H9 (cell line): ENCODE measurements around the gene C17orf75. TPM values are rescaled to one million over a fixed set of nuclear protein-coding genes. Genes with fewer than 3 reads are reported as not detected.

ENCODE experiments used
- DNase-seq: peaks from one replicate; pipeline ENCODE4 v3.0.0-alpha.2; 2017
- H2AFZ ChIP-seq: one replicate; pipeline ENCODE4 v1.6.1; 2013; ENCODE audit warnings: mild to moderate bottlenecking, low read length, control low read depth, moderate library complexity
- H2AK5ac ChIP-seq: 2 replicates; pipeline ENCODE4 v1.6.1; 2013; ENCODE audit warnings: low read length, control low read depth, mixed read lengths; ENCODE audit not compliant: insufficient read length
- H2BK120ac ChIP-seq: one replicate; pipeline ENCODE4 v1.6.1; 2013; ENCODE audit warnings: low read depth, mild to moderate bottlenecking, low read length, control low read depth, inconsistent platforms; ENCODE audit not compliant: poor library complexity, severe bottlenecking
- H2BK12ac ChIP-seq: 2 replicates; pipeline ENCODE4 v1.6.1; 2013; ENCODE audit warnings: low read length, control low read depth, mixed read lengths, low read depth; ENCODE audit not compliant: insufficient read length
- H2BK15ac ChIP-seq: 2 replicates; pipeline ENCODE4 v1.6.1; 2013; ENCODE audit warnings: low read depth, low read length, control low read depth
- H2BK20ac ChIP-seq: one replicate; pipeline ENCODE4 v1.6.1; 2013; ENCODE audit warnings: low read depth, mild to moderate bottlenecking, low read length, control low read depth, inconsistent platforms; ENCODE audit not compliant: poor library complexity, severe bottlenecking
- H2BK5ac ChIP-seq: 2 replicates; pipeline ENCODE4 v1.6.1; 2013; ENCODE audit warnings: low read length, control low read depth, mixed read lengths; ENCODE audit not compliant: insufficient read length
- H3K14ac ChIP-seq: 2 replicates; pipeline ENCODE4 v1.6.1; 2013; ENCODE audit warnings: low read length, control low read depth; ENCODE audit not compliant: insufficient read depth
- H3K18ac ChIP-seq: 2 replicates; pipeline ENCODE4 v1.6.1; 2013; ENCODE audit warnings: low read depth, mild to moderate bottlenecking, mixed read lengths, low read length, control low read depth; ENCODE audit not compliant: insufficient read length
- H3K23ac ChIP-seq: 2 replicates; pipeline ENCODE4 v1.6.1; 2013; ENCODE audit warnings: low read length, control low read depth, mixed read lengths, low read depth; ENCODE audit not compliant: insufficient read length
- H3K23me2 ChIP-seq: 2 replicates; pipeline ENCODE4 v1.6.1; 2013; ENCODE audit warnings: low read depth, mild to moderate bottlenecking, mixed read lengths, low read length, control low read depth; ENCODE audit not compliant: insufficient read length, poor library complexity, severe bottlenecking
- H3K27ac ChIP-seq: 2 replicates; pipeline ENCODE4 v1.5.1; 2013; ENCODE audit warnings: low read length, control low read depth, mixed read lengths, low read depth; ENCODE audit not compliant: insufficient read length
- H3K27me3 ChIP-seq: 2 replicates; pipeline ENCODE4 v1.6.1; 2013; ENCODE audit warnings: low read length, control low read depth, inconsistent platforms; ENCODE audit not compliant: insufficient read depth
- H3K4ac ChIP-seq: 2 replicates; pipeline ENCODE4 v1.6.1; 2013; ENCODE audit warnings: low read depth, mild to moderate bottlenecking, control low read depth, inconsistent platforms, low read length, moderate library complexity
- H3K4me1 ChIP-seq: 2 replicates; pipeline ENCODE4 v1.6.1; 2013; ENCODE audit warnings: low read length, control low read depth, inconsistent platforms; ENCODE audit not compliant: insufficient read depth
- H3K4me2 ChIP-seq: 2 replicates; pipeline ENCODE4 v1.6.1; 2013; ENCODE audit warnings: low read length, control low read depth, mixed read lengths; ENCODE audit not compliant: insufficient read length, insufficient read depth
- H3K56ac ChIP-seq: 2 replicates; pipeline ENCODE4 v1.6.1; 2013; ENCODE audit warnings: low read depth, mild to moderate bottlenecking, mixed read lengths, low read length, control low read depth; ENCODE audit not compliant: insufficient read length
- H3K79me1 ChIP-seq: 2 replicates; pipeline ENCODE4 v1.6.1; 2013; ENCODE audit warnings: low read depth, mild to moderate bottlenecking, moderate library complexity, low read length, control low read depth, inconsistent platforms; ENCODE audit not compliant: insufficient read depth, poor library complexity, severe bottlenecking
- H3K79me2 ChIP-seq: 2 replicates; pipeline ENCODE4 v1.6.1; 2013; ENCODE audit warnings: low read length, control low read depth, inconsistent platforms; ENCODE audit not compliant: insufficient read depth
- H3K9ac ChIP-seq: 2 replicates; pipeline ENCODE4 v1.6.1; 2013; ENCODE audit warnings: low read length, control low read depth, mixed read lengths; ENCODE audit not compliant: insufficient read length; ENCODE audit errors: extremely low read depth
- H3K9me3 ChIP-seq: one replicate; pipeline ENCODE4 v1.6.1; 2013; ENCODE audit warnings: low read depth, low read length, inconsistent platforms; ENCODE audit not compliant: control insufficient read depth
- H3T11ph ChIP-seq: one replicate; pipeline ENCODE4 v1.6.1; 2013; ENCODE audit warnings: mild to moderate bottlenecking, low read length, control low read depth, inconsistent platforms
- H4K20me1 ChIP-seq: one replicate; pipeline ENCODE4 v1.6.1; 2013; ENCODE audit not compliant: control insufficient read depth, insufficient read length, insufficient read depth
- H4K5ac ChIP-seq: 2 replicates; pipeline ENCODE4 v1.6.1; 2013; ENCODE audit warnings: low read depth, mild to moderate bottlenecking, mixed read lengths, low read length, control low read depth; ENCODE audit not compliant: insufficient read length
- H4K8ac ChIP-seq: replicated peaks from 2 replicates; pipeline ENCODE4 v1.6.1; 2013; ENCODE audit warnings: low read length, control low read depth, mixed read lengths, low read depth; ENCODE audit not compliant: insufficient read length
- H4K91ac ChIP-seq: 2 replicates; pipeline ENCODE4 v1.6.1; 2013; ENCODE audit warnings: low read depth, mild to moderate bottlenecking, moderate library complexity, mixed read lengths, low read length, control low read depth; ENCODE audit not compliant: insufficient read length
- H3K27ac Mint-ChIP-seq, 3 experiments: 2 replicates in 2 of 3; 3 replicates in 1 of 3; pipeline ENCODE4 v1.8.0; 2020 to 2021; ENCODE audit warnings: mixed read lengths in 3 of 3, mild to moderate bottlenecking in 1 of 3, moderate library complexity in 1 of 3
- H3K27me3 Mint-ChIP-seq: 2 replicates; pipeline ENCODE4 v1.8.0; 2021; ENCODE audit warnings: low read depth, mild to moderate bottlenecking, moderate library complexity, mixed read lengths
- H3K36me3 Mint-ChIP-seq, 3 experiments: 2 replicates in 2 of 3; 3 replicates in 1 of 3; pipeline ENCODE4 v1.8.0; 2020 to 2021; ENCODE audit warnings: low read depth in 3 of 3, mixed read lengths in 3 of 3; ENCODE audit not compliant: insufficient read depth in 1 of 3
- H3K4me1 Mint-ChIP-seq, 2 experiments: 2 replicates each; pipeline ENCODE4 v1.8.0; 2020; ENCODE audit warnings: mixed read lengths in 2 of 2
- H3K4me3 Mint-ChIP-seq, 2 experiments: 2 replicates in 1 of 2; 3 replicates in 1 of 2; pipeline ENCODE4 v1.8.0; 2020 to 2021; ENCODE audit warnings: mild to moderate bottlenecking in 2 of 2, mixed read lengths in 2 of 2, moderate library complexity in 1 of 2
- H3K9me3 Mint-ChIP-seq, 2 experiments: 2 replicates in 1 of 2; 3 replicates in 1 of 2; pipeline ENCODE4 v1.8.0; 2020; ENCODE audit warnings: mild to moderate bottlenecking in 2 of 2, mixed read lengths in 2 of 2, moderate library complexity in 1 of 2
- CTCF ChIP-seq: fragments of 200-600 bp; sonication (generic); conservative IDR thresholded peaks from 3 replicates; pipeline ENCODE4 v1.8.0; 2021; ENCODE audit warnings: antibody characterized with exemption, mild to moderate bottlenecking
- WGBS: extraction: QIAGEN DNeasy Blood & Tissue Kit; methylation state at CpG from one replicate; pipeline ENCODE4 v1.1.7; 2013; ENCODE audit warnings: missing lambda C conversion rate, low lambda C conversion rate, mixed read lengths; ENCODE audit not compliant: insufficient read length; ENCODE audit errors: extremely low coverage; 5-methylcytosine and 5-hydroxymethylcytosine counted together
- total RNA-seq: library from RNA; stranded (reverse); gene quantifications from 2 replicates; pipeline ENCODE4 v1.2.1, GENCODE V29; 2021

The C17orf75 gene
- total RNA-seq, 1 experiment from 2014 or later: 40.4 TPM

GRCh38 chr17:32361270-32361669 lies 19.3 kb upstream of the C17orf75 start:
- H3K23ac ChIP-seq: no peak overlapping the region
- H4K91ac ChIP-seq: no peak overlapping the region
- no peak for DNase-seq
- no peaks in the 10 kb centered on the region for H3K9me3 ChIP-seq
- H2AFZ ChIP-seq: no peak overlapping the region
- no CpG with 5 or more reads among the region's 1 CpG for WGBS
- peaks cover 2% of the 10 kb centered on the region for H4K20me1 ChIP-seq
- Mint-ChIP-seq H3K9me3 (no peaks in the 10 kb centered on the region), H3K27ac (no peak overlapping the region), H3K4me3 (no peak overlapping the region), H3K36me3 (peaks cover 64 to 87% (median 87%) of the 10 kb centered on the region in 3 experiments; a peak in 6 of 7 replicates), H3K27me3 (no peaks in the 10 kb centered on the region), H3K4me1 (peaks cover 0 to 4% of the 10 kb centered on the region in 2 experiments; a peak in 2 of 4 replicates)
- no peak overlapping the region for H3K14ac ChIP-seq
- no peaks in the 10 kb centered on the region for H3K27me3 ChIP-seq
- no peak overlapping the region for H3T11ph ChIP-seq
- no peak overlapping the region for H2AK5ac ChIP-seq
- peaks cover 15% of the 10 kb centered on the region for H3K79me1 ChIP-seq
- H2BK120ac ChIP-seq: no peak overlapping the region
- H4K8ac ChIP-seq: no peak overlapping the region
- no peak overlapping the region for H3K4ac ChIP-seq
- H3K27ac ChIP-seq: no peak overlapping the region
- H2BK12ac ChIP-seq: no peak overlapping the region
- peaks cover 9% of the 10 kb centered on the region; the same call in 1 of the 2 replicates for H3K79me2 ChIP-seq
- no peak overlapping the region for H4K5ac ChIP-seq
- no peaks in the 10 kb centered on the region for H3K23me2 ChIP-seq
- H3K4me2 ChIP-seq: no peak overlapping the region
- no peak overlapping the region for H2BK20ac ChIP-seq
- no peak overlapping the region for H2BK15ac ChIP-seq
- no peak for TF ChIP-seq CTCF
- H2BK5ac ChIP-seq: no peak overlapping the region
- no peak overlapping the region for H3K56ac ChIP-seq
- no peak overlapping the region for H3K9ac ChIP-seq
- no peak overlapping the region for H3K18ac ChIP-seq
- no peaks in the 10 kb centered on the region for H3K4me1 ChIP-seq
